ENCODE results near the gene PTGR3.

PTGR3 gene

GRCh38 chr18:75209129-75209950 is at the start of gene PTGR3:
PTGR3 (minus strand) TSS chr18:75209139; CDS start chr18:75209058, 81 bp downstream.
- peak; percentile 75 to 87 for DNase-seq

- DNase-seq: no peak
These were observed 48.7 kb upstream of the PTGR3 start for GRCh38 chr18:75257605-75258004.

- DNase-seq: no peak
These were observed 47.4 kb upstream of the PTGR3 start for GRCh38 chr18:75256376-75256775.

- no peak for DNase-seq
These were observed 46.2 kb upstream of the PTGR3 start for GRCh38 chr18:75255094-75255493.

- DNase-seq: no peak
These were observed 44.8 kb upstream of the PTGR3 start for GRCh38 chr18:75253784-75254183.

- DNase-seq: no peak
These were observed 44.1 kb upstream of the PTGR3 start for GRCh38 chr18:75253043-75253442.

- no peak for DNase-seq
These were observed 43.2 kb upstream of the PTGR3 start for GRCh38 chr18:75252136-75252535.

- DNase-seq: no peak
These were observed 42.5 kb upstream of the PTGR3 start for GRCh38 chr18:75251466-75251865.

GRCh38 chr18:75250471-75250821 is 41.5 kb upstream of the PTGR3 start:
- no peak for DNase-seq

- peak in 1 of 2 donors; percentile 42 for DNase-seq
These were observed 40.9 kb upstream of the PTGR3 start for GRCh38 chr18:75249672-75250470.

- no peak for DNase-seq
These were observed 40.2 kb upstream of the PTGR3 start for GRCh38 chr18:75249175-75249518.

GRCh38 chr18:75248426-75249174 is 39.7 kb upstream of the PTGR3 start:
- no peak for DNase-seq

GRCh38 chr18:75247611-75248421 is 38.9 kb upstream of the PTGR3 start:
- peak in 1 of 2 donors; percentile 70 for DNase-seq

- peak in 1 of 2 donors; percentile 6 for DNase-seq
These were observed 38.0 kb upstream of the PTGR3 start for GRCh38 chr18:75246721-75247610.

- peak in 1 of 2 donors; percentile 37 for DNase-seq
These were observed 35.7 kb upstream of the PTGR3 start for GRCh38 chr18:75244351-75245313.

GRCh38 chr18:75241705-75242104 is 32.8 kb upstream of the PTGR3 start:
- no peak for DNase-seq

- DNase-seq: no peak
These were observed 31.5 kb upstream of the PTGR3 start for GRCh38 chr18:75240433-75240832.

GRCh38 chr18:75238786-75239185 is 29.8 kb upstream of the PTGR3 start:
- DNase-seq: no peak

GRCh38 chr18:75238100-75238499 is 29.2 kb upstream of the PTGR3 start:
- DNase-seq: no peak

- no peak for DNase-seq
These were observed 27.0 kb upstream of the PTGR3 start for GRCh38 chr18:75235896-75236295.

All from CD4-positive, alpha-beta T cell treated with Interleukin-4 for 1 hour (primary cell).